Measurements from ENCODE around the gene PADI3.

The PADI3 gene

GRCh38 chr1:17297991-17298390, 49.1 kb downstream of the PADI3 start:
- TF ChIP-seq EP300 (IDR thresholded peaks at IDR 0.05; ENCODE audit: borderline replicate concordance), result 0 out of 2 replicates have a peak, but pooled peaks have one; percentile 17
- TF ChIP-seq EGR1 (IDR thresholded peaks at IDR 0.05), result no peak

- TF ChIP-seq USF1 (IDR thresholded peaks at IDR 0.05) (no peak), REST (IDR thresholded peaks at IDR 0.05; ENCODE audit: low read depth) (no peak), NFIC (IDR thresholded peaks at IDR 0.05) (no peak), CREB1 (IDR thresholded peaks at IDR 0.05; ENCODE audit: low read depth) (no peak), TEAD4 (IDR thresholded peaks at IDR 0.05) (no peak), CEBPB (IDR thresholded peaks at IDR 0.05) (no peak), EP300 (IDR thresholded peaks at IDR 0.05; ENCODE audit: borderline replicate concordance) (no peak), RAD21 (IDR thresholded peaks at IDR 0.05; ENCODE audit: low read depth) (no peak), YY1 (IDR thresholded peaks at IDR 0.05; ENCODE audit: low read depth) (no peak), FOXM1 (IDR thresholded peaks at IDR 0.05; ENCODE audit: borderline replicate concordance, low read depth) (no peak), TAF1 (IDR thresholded peaks at IDR 0.05; ENCODE audit: low read depth) (no peak), EGR1 (IDR thresholded peaks at IDR 0.05) (no peak), TCF12 (IDR thresholded peaks at IDR 0.05; ENCODE audit: low read depth) (no peak)
Measured at GRCh38 chr1:17301767-17302166, 52.9 kb downstream of the PADI3 start.

GRCh38 chr1:17304151-17304825, 55.4 kb downstream of the PADI3 start:
- no peak for TF ChIP-seq MAX (IDR thresholded peaks at IDR 0.05)
- no peak for TF ChIP-seq REST (IDR thresholded peaks at IDR 0.05; ENCODE audit: low read depth)
- TF ChIP-seq CREB1 (IDR thresholded peaks at IDR 0.05; ENCODE audit: low read depth), result no peak
- no peak for TF ChIP-seq EP300 (IDR thresholded peaks at IDR 0.05; ENCODE audit: borderline replicate concordance)

GRCh38 chr1:17304826-17305175, 55.9 kb downstream of the PADI3 start:
- TF ChIP-seq TAF1 (IDR thresholded peaks at IDR 0.05; ENCODE audit: low read depth) (no peak), FOXM1 (IDR thresholded peaks at IDR 0.05; ENCODE audit: borderline replicate concordance, low read depth) (no peak), TCF12 (IDR thresholded peaks at IDR 0.05; ENCODE audit: low read depth) (no peak), RAD21 (IDR thresholded peaks at IDR 0.05; ENCODE audit: low read depth) (no peak), CREB1 (IDR thresholded peaks at IDR 0.05; ENCODE audit: low read depth) (no peak), NFIC (IDR thresholded peaks at IDR 0.05) (no peak), USF1 (IDR thresholded peaks at IDR 0.05) (no peak)

- TF ChIP-seq TCF12 (IDR thresholded peaks at IDR 0.05; ENCODE audit: low read depth) (no peak), ZBTB7A (IDR thresholded peaks at IDR 0.05; ENCODE audit: low read depth) (no peak), RAD21 (IDR thresholded peaks at IDR 0.05; ENCODE audit: low read depth) (no peak), FOXM1 (IDR thresholded peaks at IDR 0.05; ENCODE audit: borderline replicate concordance, low read depth) (no peak), MAX (IDR thresholded peaks at IDR 0.05) (no peak), REST (IDR thresholded peaks at IDR 0.05; ENCODE audit: low read depth) (no peak), YY1 (IDR thresholded peaks at IDR 0.05; ENCODE audit: low read depth) (no peak), EP300 (IDR thresholded peaks at IDR 0.05; ENCODE audit: borderline replicate concordance) (no peak), NFIC (IDR thresholded peaks at IDR 0.05) (no peak)
Measured at GRCh38 chr1:17305576-17306095, 56.7 kb downstream of the PADI3 start.
